Karpas-422 (cell line): ENCODE data around the gene EPC1. TPM values are rescaled to one million over a fixed set of nuclear protein-coding genes. Genes with fewer than 3 reads are reported as not detected.
"Not testable (repeated sequence)": the region's sequence is repeated elsewhere in the genome, so short reads cannot be mapped to it uniquely, and the experiment has no call there.

Experiments used
- DNase-seq: peaks from one replicate; pipeline ENCODE4 v3.0.0-alpha.2; 2015
- H2AFZ ChIP-seq: fragments of 200-600 bp; sonication (generic); 2 replicates; pipeline ENCODE4 v1.6.1; 2014; ENCODE audit warnings: antibody characterized with exemption, low read length, mixed read lengths
- H3K27ac ChIP-seq: fragments of 200-600 bp; sonication (generic); 2 replicates; pipeline ENCODE4 v1.5.1; 2014; ENCODE audit warnings: mild to moderate bottlenecking, low read length, moderate library complexity
- H3K27me3 ChIP-seq: fragments of 200-600 bp; sonication (generic); 2 replicates; pipeline ENCODE4 v1.6.1; 2014; ENCODE audit warnings: low read length, mixed read lengths
- H3K36me3 ChIP-seq: fragments of 200-600 bp; sonication (generic); 2 replicates; pipeline ENCODE4 v1.6.1; 2014; ENCODE audit warnings: low read length, mixed read lengths; ENCODE audit not compliant: insufficient read depth
- H3K4me1 ChIP-seq: fragments of 200-600 bp; sonication (generic); 2 replicates; pipeline ENCODE4 v1.6.1; 2014; ENCODE audit warnings: mild to moderate bottlenecking, low read length, mixed read lengths
- H3K4me2 ChIP-seq: fragments of 200-600 bp; sonication (generic); 2 replicates; pipeline ENCODE4 v1.6.1; 2014; ENCODE audit warnings: low read length, low read depth, mild to moderate bottlenecking; ENCODE audit not compliant: poor library complexity, severe bottlenecking
- H3K4me3 ChIP-seq: fragments of 200-600 bp; sonication (generic); 2 replicates; pipeline ENCODE4 v1.5.1; 2014; ENCODE audit warnings: mild to moderate bottlenecking, antibody characterized with exemption, low read length, mixed read lengths
- H3K79me2 ChIP-seq: fragments of 200-600 bp; sonication (generic); 2 replicates; pipeline ENCODE4 v1.6.1; 2014; ENCODE audit warnings: mild to moderate bottlenecking, low read length, mixed read lengths
- H3K9ac ChIP-seq: fragments of 200-600 bp; sonication (generic); 2 replicates; pipeline ENCODE4 v1.6.0; 2014; ENCODE audit warnings: low read length
- H3K9me2 ChIP-seq: fragments of 200-600 bp; sonication (generic), shearing (Covaris generic); replicated peaks from 2 replicates; pipeline ENCODE4 v1.6.0; 2014; ENCODE audit warnings: mild to moderate bottlenecking, low read length, moderate library complexity; ENCODE audit not compliant: insufficient read depth
- H3K9me3 ChIP-seq: fragments of 300-700, 200-600 bp; sonication (generic); 2 replicates; pipeline ENCODE4 v1.6.1; 2014; ENCODE audit warnings: low read length, mixed read lengths
- H4K20me1 ChIP-seq: fragments of 200-600 bp; sonication (generic); 2 replicates; pipeline ENCODE4 v1.6.1; 2014; ENCODE audit warnings: mild to moderate bottlenecking, antibody characterized with exemption, low read length, low read depth; ENCODE audit not compliant: insufficient read depth
- total RNA-seq: library from RNA; depleted of rRNA; stranded (reverse); fragments of >200 nt; shearing (Covaris generic); gene quantifications from 2 replicates; pipeline ENCODE4 v1.2.3, GENCODE V29; 2014; ENCODE audit warnings: low replicate concordance

EPC1 gene
- total RNA-seq, 1 experiment from 2014 or later: 56.9 TPM

GRCh38 chr10:32241946-32242345, 105.0 kb downstream of the EPC1 start:
- Histone ChIP-seq H4K20me1 (no peaks in the 10 kb centered on the region), H3K4me3 (no peak overlapping the region), H3K9me2 (no peaks in the 10 kb centered on the region), H3K4me1 (no peaks in the 10 kb centered on the region), H3K27ac (no peak overlapping the region), H3K9me3 (no peaks in the 10 kb centered on the region), H3K36me3 (no peaks in the 10 kb centered on the region), H3K4me2 (no peak overlapping the region), H3K27me3 (no peaks in the 10 kb centered on the region), H3K79me2 (no peaks in the 10 kb centered on the region), H3K9ac (no peak overlapping the region), H2AFZ (no peak overlapping the region)
- DNase-seq: no peak

DNA sequence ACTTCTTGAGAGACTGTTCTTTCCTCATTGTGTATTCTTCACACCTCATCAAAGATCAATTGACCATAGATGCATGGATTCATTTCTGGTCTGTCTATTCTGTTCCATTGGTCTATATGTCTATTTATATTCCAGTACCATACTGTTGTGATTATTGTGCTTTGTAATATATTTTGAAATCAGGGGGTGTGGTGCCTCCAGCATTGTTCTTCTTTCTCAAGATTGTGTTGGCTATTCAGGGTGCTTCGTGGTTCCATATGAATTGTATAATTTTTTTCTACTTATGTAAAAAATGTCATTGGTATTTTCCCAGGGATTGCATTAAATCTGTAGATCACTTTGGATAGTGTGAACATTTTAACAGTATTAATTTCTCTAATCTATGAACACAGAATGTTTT, 106.5 kb downstream of the EPC1 start:
- DNase-seq: no peak
- Histone ChIP-seq H3K36me3 (no peaks in the 10 kb centered on the region), H3K4me3 (no peak overlapping the region), H4K20me1 (no peaks in the 10 kb centered on the region), H3K79me2 (no peaks in the 10 kb centered on the region), H3K9me3 (no peaks in the 10 kb centered on the region), H3K9me2 (no peaks in the 10 kb centered on the region), H3K4me2 (no peak overlapping the region), H2AFZ (no peak overlapping the region), H3K27ac (no peak overlapping the region), H3K27me3 (no peaks in the 10 kb centered on the region), H3K9ac (no peak overlapping the region), H3K4me1 (no peaks in the 10 kb centered on the region)

- H3K9me3 ChIP-seq: no peaks in the 10 kb centered on the region
- H3K4me1 ChIP-seq: no peaks in the 10 kb centered on the region
- no peak overlapping the region for H3K9ac ChIP-seq
- H3K4me3 ChIP-seq: no peak overlapping the region
- no peaks in the 10 kb centered on the region for H3K9me2 ChIP-seq
- H3K27ac ChIP-seq: no peak overlapping the region
- no peaks in the 10 kb centered on the region for H3K27me3 ChIP-seq
- H3K79me2 ChIP-seq: no peaks in the 10 kb centered on the region
- no peak for DNase-seq
- no peaks in the 10 kb centered on the region for H3K36me3 ChIP-seq
- no peak overlapping the region for H3K4me2 ChIP-seq
- H4K20me1 ChIP-seq: no peaks in the 10 kb centered on the region
- no peak overlapping the region for H2AFZ ChIP-seq
These were observed 107.2 kb downstream of the EPC1 start for GRCh38 chr10:32239769-32240168.

GRCh38 chr10:32237644-32238345, 109.2 kb downstream of the EPC1 start:
- Histone ChIP-seq H3K79me2 (no peaks in the 10 kb centered on the region), H2AFZ (no peak overlapping the region), H3K4me3 (no peak overlapping the region), H3K9me3 (no peaks in the 10 kb centered on the region), H3K4me2 (no peak overlapping the region), H4K20me1 (no peaks in the 10 kb centered on the region), H3K27ac (no peak overlapping the region), H3K27me3 (no peaks in the 10 kb centered on the region), H3K4me1 (no peaks in the 10 kb centered on the region), H3K9ac (no peak overlapping the region), H3K9me2 (no peaks in the 10 kb centered on the region), H3K36me3 (no peaks in the 10 kb centered on the region)
- DNase-seq: no peak

- H4K20me1 ChIP-seq: no peaks in the 10 kb centered on the region
- no peaks in the 10 kb centered on the region for H3K79me2 ChIP-seq
- no peaks in the 10 kb centered on the region for H3K36me3 ChIP-seq
- H3K4me2 ChIP-seq: no peak overlapping the region
- peaks cover 4% of the 10 kb centered on the region for H3K4me1 ChIP-seq
- no peak for DNase-seq
- no peaks in the 10 kb centered on the region for H3K9me2 ChIP-seq
- H3K27ac ChIP-seq: no peak overlapping the region
- H3K4me3 ChIP-seq: no peak overlapping the region
- H2AFZ ChIP-seq: no peak overlapping the region
- no peaks in the 10 kb centered on the region for H3K27me3 ChIP-seq
- H3K9me3 ChIP-seq: no peaks in the 10 kb centered on the region
- no peak overlapping the region for H3K9ac ChIP-seq
These were observed 112.5 kb downstream of the EPC1 start for GRCh38 chr10:32234471-32234870.

DNA sequence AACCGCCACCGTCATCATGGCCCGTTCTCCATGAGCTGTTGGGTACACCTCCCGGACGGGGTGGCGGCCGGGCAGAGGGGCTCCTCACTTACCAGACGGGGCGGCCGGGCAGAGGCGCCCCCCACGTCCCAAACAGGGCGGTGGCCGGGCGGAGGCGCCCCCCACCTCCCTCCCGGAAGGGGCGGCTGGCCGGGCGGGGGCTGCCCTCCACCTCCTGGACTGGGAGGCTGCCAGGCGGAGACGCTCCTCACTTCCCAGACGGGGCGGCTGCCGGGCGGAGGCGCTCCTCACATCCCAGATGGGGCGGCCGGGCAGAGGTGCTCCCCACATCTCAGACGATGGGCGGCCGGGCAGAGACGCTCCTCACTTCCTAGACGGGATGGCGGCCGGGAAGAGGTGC, 113.6 kb downstream of the EPC1 start:
- not testable (repeated sequence) for H4K20me1 ChIP-seq, H3K27me3 ChIP-seq

GRCh38 chr10:32232378-32232777, 114.6 kb downstream of the EPC1 start:
- Histone ChIP-seq H3K79me2 (no peaks in the 10 kb centered on the region), H3K27ac (no peak overlapping the region), H3K9me2 (no peaks in the 10 kb centered on the region), H3K36me3 (no peaks in the 10 kb centered on the region), H3K4me3 (no peak overlapping the region), H3K27me3 (no peaks in the 10 kb centered on the region), H3K4me2 (no peak overlapping the region), H2AFZ (no peak overlapping the region), H3K9ac (no peak overlapping the region), H3K4me1 (peaks cover 4% of the 10 kb centered on the region), H4K20me1 (no peaks in the 10 kb centered on the region), H3K9me3 (no peaks in the 10 kb centered on the region)
- no peak for DNase-seq

More for the DNA sequence above, 113.6 kb downstream of the EPC1 start:
- not testable (repeated sequence) for H2AFZ ChIP-seq, DNase-seq, H3K79me2 ChIP-seq, H3K4me2 ChIP-seq, H3K9me3 ChIP-seq, H3K36me3 ChIP-seq, H3K9me2 ChIP-seq, H3K4me1 ChIP-seq, H3K9ac ChIP-seq, H3K27ac ChIP-seq, H3K4me3 ChIP-seq

DNA sequence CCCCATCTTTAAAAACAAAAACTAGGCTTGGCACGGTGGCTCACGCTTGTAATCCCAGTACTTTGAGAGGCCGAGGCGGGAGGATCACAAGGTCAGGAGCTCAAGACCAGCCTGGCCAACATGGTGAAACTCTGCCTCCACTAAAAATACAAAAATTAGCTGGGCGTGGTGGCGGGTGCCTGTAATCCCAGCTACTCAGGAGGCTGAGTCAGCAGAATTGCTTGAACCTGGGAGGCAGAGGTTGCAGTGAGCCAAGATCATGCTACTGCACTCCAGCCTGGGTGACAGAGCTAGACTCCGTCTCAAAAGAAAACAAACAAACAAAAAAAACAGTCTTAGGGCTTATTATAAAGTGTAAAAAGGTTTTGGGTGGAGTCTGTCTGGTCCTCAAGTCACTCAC, 117.2 kb downstream of the EPC1 start:
- not testable (repeated sequence) for H3K4me3 ChIP-seq, H3K9me2 ChIP-seq, H3K9me3 ChIP-seq, H3K27me3 ChIP-seq, DNase-seq, H3K4me1 ChIP-seq, H3K79me2 ChIP-seq, H3K27ac ChIP-seq, H3K36me3 ChIP-seq, H2AFZ ChIP-seq, H4K20me1 ChIP-seq, H3K4me2 ChIP-seq, H3K9ac ChIP-seq
